Smooth muscle cell (in vitro differentiated cells): ENCODE results near the gene TSSC4. TPM values are rescaled to one million over a fixed set of nuclear protein-coding genes. Genes with fewer than 3 reads are reported as not detected.

Source experiments
- DNase-seq: peaks from one replicate; lab custom pipeline; 2025; ENCODE audit not compliant: unreplicated experiment; lab: John Stamatoyannopoulos, UW
- H2AFZ ChIP-seq: fragments of 200-600 bp; sonication (generic); 2 replicates; pipeline ENCODE4 v1.6.0; 2016; ENCODE audit warnings: antibody characterized with exemption, low read depth, mild to moderate bottlenecking
- H3F3A ChIP-seq: fragments of 200-600 bp; sonication (generic); 2 replicates; pipeline ENCODE4 v1.6.0; 2017; ENCODE audit warnings: antibody characterized with exemption, low read depth
- H3K27ac ChIP-seq: fragments of 200-600 bp; sonication (generic); 2 replicates; pipeline ENCODE4 v1.5.1; 2016; ENCODE audit warnings: low read depth, mild to moderate bottlenecking
- H3K27me3 ChIP-seq: fragments of 200-600 bp; sonication (generic); 2 replicates; pipeline ENCODE4 v1.6.1; 2016; ENCODE audit warnings: low read depth, mild to moderate bottlenecking
- H3K36me3 ChIP-seq: fragments of 200-600 bp; sonication (generic); 2 replicates; pipeline ENCODE4 v1.5.1; 2016; ENCODE audit warnings: low read depth
- H3K4me1 ChIP-seq: fragments of 200-600 bp; sonication (generic); 2 replicates; pipeline ENCODE4 v1.5.1; 2016; ENCODE audit warnings: low read depth
- H3K4me2 ChIP-seq: fragments of 200-600 bp; sonication (generic); 2 replicates; pipeline ENCODE4 v1.6.0; 2016; ENCODE audit warnings: mild to moderate bottlenecking
- H3K4me3 ChIP-seq: fragments of 200-600 bp; sonication (generic); 2 replicates; pipeline ENCODE4 v1.5.1; 2016; ENCODE audit warnings: mild to moderate bottlenecking
- H3K79me2 ChIP-seq: fragments of 200-600 bp; sonication (generic); 2 replicates; pipeline ENCODE4 v1.6.0; 2016; ENCODE audit warnings: low read depth, mild to moderate bottlenecking
- H3K9ac ChIP-seq: fragments of 200-600 bp; sonication (generic); 2 replicates; pipeline ENCODE4 v1.6.0; 2016; ENCODE audit warnings: low read depth
- H3K9me3 ChIP-seq: fragments of 200-600 bp; sonication (generic); replicated peaks from 2 replicates; pipeline ENCODE4 v1.5.1; 2016; ENCODE audit warnings: low read depth
- H4K20me1 ChIP-seq: fragments of 200-600 bp; sonication (generic); 2 replicates; pipeline ENCODE4 v1.6.0; 2016; ENCODE audit warnings: low read depth
- WGBS: methylation state at CpG from one replicate; pipeline ENCODE4 v1.1.7; 2016; ENCODE audit warnings: low lambda C conversion rate; 5-methylcytosine and 5-hydroxymethylcytosine counted together
- polyA plus RNA-seq: library from polyadenylated mRNA; unstranded; fragments of >200 nt; fragmentation: Nextera tagmentation; extraction: Ambion mirVana; gene quantifications from 2 replicates; pipeline ENCODE4 v1.2.1, GENCODE V29; 2016
- total RNA-seq: library from RNA; depleted of rRNA; stranded (reverse); fragments of >200 nt; gene quantifications from 2 replicates; pipeline ENCODE4 v1.2.3, GENCODE V29; 2014
- TF ChIP-seq, protein P1 (sequence below): fragments of 200-600 bp; sonication (generic); IDR thresholded peaks from 2 replicates; pipeline ENCODE4 v1.5.1; 2017; ENCODE audit warnings: borderline replicate concordance, mild to moderate bottlenecking, antibody characterized with exemption; ENCODE audit not compliant: insufficient read depth, poor library complexity, severe bottlenecking

TSSC4 gene
- total and polyA plus RNA-seq, 2 experiments from 2014 or later: 32.5 to 82.3 TPM

DNA sequence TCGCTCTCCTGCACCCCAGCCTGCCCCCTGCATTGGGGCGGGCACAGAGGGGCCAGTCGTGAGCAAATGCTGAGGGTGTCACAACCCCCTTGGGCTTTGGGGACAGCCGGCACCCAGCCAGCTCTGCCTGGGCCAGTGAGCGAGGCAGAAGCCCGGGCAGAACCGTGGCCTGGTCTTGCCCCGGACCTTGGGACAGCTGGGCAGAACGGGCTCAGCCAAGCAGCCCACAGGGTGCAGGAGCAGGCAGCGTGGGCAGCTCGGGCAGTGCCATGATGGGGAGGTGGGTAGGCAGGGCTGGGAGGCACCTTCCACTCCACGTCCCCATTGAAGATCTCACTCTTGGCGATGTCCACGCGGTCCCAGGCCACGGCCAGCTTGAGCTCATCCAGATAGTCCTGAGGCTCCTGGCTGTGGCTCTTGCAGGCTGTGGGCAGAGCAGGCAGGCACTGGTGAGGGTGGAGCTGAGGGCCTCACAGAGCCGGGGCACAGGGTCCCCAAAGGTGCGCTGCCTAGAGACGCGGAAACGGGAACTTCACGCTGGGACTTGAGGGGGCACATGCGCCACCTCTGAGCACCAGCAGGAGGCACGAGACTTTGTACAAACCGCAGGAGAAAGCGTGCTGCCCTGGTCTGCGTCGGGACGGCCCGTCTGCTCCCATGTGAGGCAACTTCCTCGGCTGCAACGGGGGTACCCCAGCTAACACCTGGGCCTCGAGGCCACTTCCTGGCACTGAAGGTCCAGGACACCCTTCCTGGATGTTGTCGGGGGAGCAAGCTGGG, 15.2 kb downstream of the TSSC4 start:
- Histone ChIP-seq H3K27me3 (no peaks in the 10 kb centered on the region), H4K20me1 (no peaks in the 10 kb centered on the region), H3K9ac (no peak overlapping the region), H3F3A (no peaks in the 10 kb centered on the region), H3K4me1 (no peaks in the 10 kb centered on the region), H3K27ac (no peak overlapping the region), H2AFZ (no peak overlapping the region), H3K4me3 (no peak overlapping the region), H3K36me3 (no peaks in the 10 kb centered on the region), H3K79me2 (no peaks in the 10 kb centered on the region), H3K9me3 (no peaks in the 10 kb centered on the region), H3K4me2 (no peak overlapping the region)
- TF ChIP-seq, protein P1, sequence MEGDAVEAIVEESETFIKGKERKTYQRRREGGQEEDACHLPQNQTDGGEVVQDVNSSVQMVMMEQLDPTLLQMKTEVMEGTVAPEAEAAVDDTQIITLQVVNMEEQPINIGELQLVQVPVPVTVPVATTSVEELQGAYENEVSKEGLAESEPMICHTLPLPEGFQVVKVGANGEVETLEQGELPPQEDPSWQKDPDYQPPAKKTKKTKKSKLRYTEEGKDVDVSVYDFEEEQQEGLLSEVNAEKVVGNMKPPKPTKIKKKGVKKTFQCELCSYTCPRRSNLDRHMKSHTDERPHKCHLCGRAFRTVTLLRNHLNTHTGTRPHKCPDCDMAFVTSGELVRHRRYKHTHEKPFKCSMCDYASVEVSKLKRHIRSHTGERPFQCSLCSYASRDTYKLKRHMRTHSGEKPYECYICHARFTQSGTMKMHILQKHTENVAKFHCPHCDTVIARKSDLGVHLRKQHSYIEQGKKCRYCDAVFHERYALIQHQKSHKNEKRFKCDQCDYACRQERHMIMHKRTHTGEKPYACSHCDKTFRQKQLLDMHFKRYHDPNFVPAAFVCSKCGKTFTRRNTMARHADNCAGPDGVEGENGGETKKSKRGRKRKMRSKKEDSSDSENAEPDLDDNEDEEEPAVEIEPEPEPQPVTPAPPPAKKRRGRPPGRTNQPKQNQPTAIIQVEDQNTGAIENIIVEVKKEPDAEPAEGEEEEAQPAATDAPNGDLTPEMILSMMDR: no peak
- no peak for DNase-seq
- WGBS: 95% methylated on average over 34 of the region's 34 CpGs

DNA sequence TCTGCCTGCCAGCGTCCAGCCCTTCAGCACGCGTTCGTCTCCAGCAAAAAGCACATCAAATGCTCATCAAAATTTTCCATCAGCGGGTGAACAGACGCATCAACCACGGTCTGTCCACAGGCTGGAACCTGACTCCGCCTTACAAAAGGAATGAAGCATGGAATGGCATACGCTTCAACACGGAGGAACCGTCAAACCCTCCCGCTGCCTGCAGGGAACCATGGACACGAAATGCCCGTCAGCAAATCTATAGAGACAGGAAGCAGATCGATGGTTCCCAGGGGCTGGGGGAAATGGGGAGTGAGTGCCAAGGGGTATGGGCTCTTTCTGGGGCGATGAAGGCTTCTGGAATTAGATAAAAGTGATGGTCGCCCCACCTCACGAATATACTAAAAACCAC, 16.2 kb downstream of the TSSC4 start:
- Histone ChIP-seq H3K9ac (no peak overlapping the region), H3K4me1 (no peaks in the 10 kb centered on the region), H3K27ac (no peak overlapping the region), H3K79me2 (no peaks in the 10 kb centered on the region), H4K20me1 (no peaks in the 10 kb centered on the region), H3K4me3 (no peak overlapping the region), H3K36me3 (no peaks in the 10 kb centered on the region), H3F3A (no peaks in the 10 kb centered on the region), H3K9me3 (no peaks in the 10 kb centered on the region), H2AFZ (no peak overlapping the region), H3K4me2 (no peak overlapping the region), H3K27me3 (no peaks in the 10 kb centered on the region)
- DNase-seq: no peak
- TF ChIP-seq, protein P1: no peak
- WGBS: 93% methylated on average over 18 of the region's 18 CpGs

DNA sequence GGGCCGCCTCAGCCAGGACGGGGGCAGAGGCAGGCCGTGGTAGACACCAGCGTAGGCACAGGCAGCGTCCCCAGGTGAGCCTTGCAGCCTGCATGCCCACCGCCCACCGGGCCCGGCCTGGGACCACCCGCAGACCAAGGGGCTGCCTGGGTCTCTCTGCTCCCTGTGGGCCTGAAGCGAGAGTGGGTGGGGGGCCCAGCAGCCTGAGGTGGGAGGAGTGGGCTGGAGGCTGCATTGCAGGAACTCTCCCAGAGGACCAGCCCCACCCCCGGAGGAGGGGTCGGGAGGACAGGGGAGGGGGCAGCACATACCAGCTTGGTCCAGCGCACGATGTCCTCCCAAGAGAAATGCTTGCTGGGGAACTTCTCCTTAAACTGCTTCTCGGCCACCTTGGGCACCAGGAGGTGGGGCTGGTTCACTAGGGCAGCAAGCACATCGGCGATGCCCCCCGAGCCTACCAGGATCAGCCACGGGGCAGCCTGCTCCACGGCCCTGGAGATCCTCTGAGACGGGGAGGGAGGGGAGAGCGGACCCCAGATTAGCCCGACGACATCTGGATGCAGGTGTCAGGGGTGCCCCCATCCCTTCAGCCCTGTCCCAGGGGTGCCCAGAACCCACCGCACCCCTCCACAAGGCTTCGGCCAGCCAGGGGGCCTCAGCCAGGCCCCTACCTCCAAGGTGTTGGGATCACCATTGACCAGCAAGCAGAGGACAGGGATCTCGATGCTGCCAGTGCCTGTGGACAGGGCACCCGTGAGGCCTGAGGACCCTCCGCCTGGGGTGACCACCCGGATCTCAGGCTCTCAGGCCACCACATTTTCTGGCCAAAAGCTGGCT, 17.5 kb downstream of the TSSC4 start:
- TF ChIP-seq, protein P1: no peak
- H3K27ac ChIP-seq: no peak overlapping the region
- H3K27me3 ChIP-seq: no peaks in the 10 kb centered on the region
- H3K79me2 ChIP-seq: no peaks in the 10 kb centered on the region
- H4K20me1 ChIP-seq: no peaks in the 10 kb centered on the region
- H3K4me3 ChIP-seq: no peak overlapping the region
- no peaks in the 10 kb centered on the region for H3F3A ChIP-seq
- no peak overlapping the region for H3K4me2 ChIP-seq
- H2AFZ ChIP-seq: no peak overlapping the region
- H3K9me3 ChIP-seq: no peaks in the 10 kb centered on the region
- no peak for DNase-seq
- WGBS: 92% methylated on average over 26 of the region's 30 CpGs
- H3K9ac ChIP-seq: no peak overlapping the region
- H3K36me3 ChIP-seq: no peaks in the 10 kb centered on the region
- no peaks in the 10 kb centered on the region for H3K4me1 ChIP-seq
